H1 (cell line): Measurements from ENCODE around the gene ABHD17B. TPM values are rescaled to one million over a fixed set of nuclear protein-coding genes. Genes with fewer than 3 reads are reported as not detected.

Experiments used
- CTCF ChIA-PET: fragments of 300-600 bp; sonication (Branson Sonifier 250); formaldehyde crosslinking; loops from one replicate; lab custom pipeline; 2021; ENCODE audit not compliant: partially characterized antibody; lab: Charles Lee
- POLR2A ChIA-PET: fragments of 300-600 bp; sonication (Branson Sonifier 250); formaldehyde crosslinking; loops from one replicate; lab custom pipeline; 2021; ENCODE audit warnings: inconsistent platforms; ENCODE audit not compliant: partially characterized antibody; lab: Charles Lee
- DNase-seq, 2 experiments: peaks; one replicate each; pipeline versions ENCODE4 v3.0.0 to v3.0.0-alpha.2; 2010 to 2022; ENCODE audit warnings: low spot score in 2 of 2, low read depth in 1 of 2, mixed read lengths in 1 of 2
- FAIRE-seq: peaks from 2 replicates; lab custom pipeline; 2011; peaks lifted over from hg19 to GRCh38; lab: Jason Lieb, UNC
- H2AFZ ChIP-seq: 2 replicates; pipeline ENCODE4 v1.8.1; 2012; ENCODE audit warnings: low read length, inconsistent platforms
- H2AK5ac ChIP-seq: 2 replicates; pipeline ENCODE4 v1.6.1; 2013; ENCODE audit warnings: low read depth, low read length
- H2BK120ac ChIP-seq: replicated peaks from 2 replicates; pipeline ENCODE3; 2013; ENCODE audit warnings: low read depth, low read length, inconsistent platforms
- H2BK12ac ChIP-seq: 2 replicates; pipeline ENCODE4 v1.6.1; 2013; ENCODE audit warnings: low read depth, low read length
- H2BK15ac ChIP-seq: 2 replicates; pipeline ENCODE4 v1.6.1; 2013; ENCODE audit warnings: low read length
- H2BK20ac ChIP-seq: 2 replicates; pipeline ENCODE4 v1.6.1; 2013; ENCODE audit warnings: low read length
- H2BK5ac ChIP-seq: 2 replicates; pipeline ENCODE4 v1.6.1; 2013; ENCODE audit warnings: low read depth, low read length
- H3K14ac ChIP-seq: 2 replicates; pipeline ENCODE4 v1.6.1; 2013; ENCODE audit warnings: inconsistent platforms; ENCODE audit not compliant: insufficient read length
- H3K18ac ChIP-seq: 2 replicates; pipeline ENCODE4 v1.6.1; 2013; ENCODE audit warnings: low read length; ENCODE audit errors: extremely low read depth
- H3K23ac ChIP-seq: 2 replicates; pipeline ENCODE4 v1.6.1; 2013; ENCODE audit warnings: inconsistent platforms; ENCODE audit not compliant: insufficient read length
- H3K23me2 ChIP-seq: 2 replicates; pipeline ENCODE4 v1.6.1; 2013; ENCODE audit warnings: low read depth, low read length
- H3K27ac ChIP-seq: 2 replicates; pipeline ENCODE4 v1.6.1; 2011; ENCODE audit warnings: low read depth, low read length, inconsistent platforms
- H3K27me3 ChIP-seq, 4 experiments: replicated peaks in 1 of 4; 1 replicate in 1 of 4; 2 replicates in 3 of 4; pipeline versions ENCODE4 v1.6.1 to v1.8.1; 2011 to 2013; ENCODE audit warnings: low read length in 3 of 4, mild to moderate bottlenecking in 3 of 4, inconsistent platforms in 2 of 4, mixed read lengths in 2 of 4, moderate library complexity in 1 of 4; ENCODE audit not compliant: control insufficient read depth in 3 of 4, insufficient read depth in 3 of 4; ENCODE audit errors: extremely low read depth in 1 of 4
- H3K36me3 ChIP-seq, 4 experiments: 2 replicates each; pipeline versions ENCODE4 v1.6.1 to v1.8.1; 2011 to 2013; ENCODE audit warnings: mild to moderate bottlenecking in 4 of 4, low read length in 3 of 4, moderate library complexity in 2 of 4, control low read depth in 1 of 4, inconsistent platforms in 1 of 4; ENCODE audit not compliant: insufficient read depth in 4 of 4, control insufficient read depth in 2 of 4
- H3K4ac ChIP-seq: replicated peaks from 2 replicates; pipeline ENCODE3; 2013; ENCODE audit warnings: low read length, low read depth, mixed read lengths, inconsistent platforms; ENCODE audit not compliant: insufficient read length
- H3K4me1 ChIP-seq, 4 experiments: replicated peaks in 1 of 4; 1 replicate in 1 of 4; 2 replicates in 3 of 4; pipeline versions ENCODE4 v1.6.1 to v1.8.1; 2011 to 2013; ENCODE audit warnings: low read length in 3 of 4, inconsistent platforms in 2 of 4, mixed read lengths in 1 of 4; ENCODE audit not compliant: insufficient read depth in 4 of 4, control insufficient read depth in 3 of 4
- H3K4me2 ChIP-seq, 2 experiments: 2 replicates each; pipeline versions ENCODE4 v1.6.1 to v1.8.1; 2011 to 2013; ENCODE audit warnings: low read depth in 2 of 2, low read length in 2 of 2, control low read depth in 1 of 2, inconsistent platforms in 1 of 2, mild to moderate bottlenecking in 1 of 2; ENCODE audit not compliant: insufficient read depth in 1 of 2
- H3K4me3 ChIP-seq, 4 experiments: fragments of 200-600, 300-600 bp in 1 of 4; sonication (generic), shearing (Covaris generic), sonication (Bioruptor Twin) in 1 of 4; 2 replicates each; pipeline versions ENCODE4 v1.5.1 to v1.8.1; 2011 to 2016; ENCODE audit warnings: low read length in 4 of 4, low read depth in 3 of 4, control low read depth in 2 of 4, inconsistent platforms in 2 of 4, mild to moderate bottlenecking in 2 of 4, mixed read lengths in 1 of 4, moderate library complexity in 1 of 4; ENCODE audit not compliant: insufficient read depth in 2 of 4; ENCODE audit errors: extremely low read depth in 1 of 4
- H3K56ac ChIP-seq: replicated peaks from 2 replicates; pipeline ENCODE3; 2013; ENCODE audit warnings: low read depth, mild to moderate bottlenecking, mixed read lengths, low read length, inconsistent platforms; ENCODE audit not compliant: insufficient read length
- H3K79me1 ChIP-seq: 2 replicates; pipeline ENCODE4 v1.6.1; 2013; ENCODE audit warnings: low read depth, low read length, control low read depth
- H3K79me2 ChIP-seq, 2 experiments: 2 replicates each; pipeline versions ENCODE4 v1.6.1 to v1.8.1; 2012 to 2013; ENCODE audit warnings: low read length in 2 of 2, mild to moderate bottlenecking in 2 of 2, inconsistent platforms in 1 of 2; ENCODE audit not compliant: insufficient read depth in 2 of 2, control insufficient read depth in 1 of 2
- H3K9ac ChIP-seq, 4 experiments: replicated peaks in 1 of 4; 1 replicate in 1 of 4; 2 replicates in 3 of 4; pipeline versions ENCODE4 v1.6.1 to v1.8.1; 2011 to 2013; ENCODE audit warnings: low read depth in 3 of 4, low read length in 3 of 4, control low read depth in 2 of 4, mild to moderate bottlenecking in 2 of 4, moderate library complexity in 2 of 4, inconsistent platforms in 1 of 4; ENCODE audit errors: extremely low read depth in 1 of 4
- H3K9me3 ChIP-seq, 2 experiments: 2 replicates each; pipeline versions ENCODE4 v1.6.1 to v1.8.1; 2012 to 2013; ENCODE audit warnings: mild to moderate bottlenecking in 2 of 2, moderate library complexity in 2 of 2, control low read depth in 1 of 2, inconsistent platforms in 1 of 2, low read depth in 1 of 2, low read length in 1 of 2, mixed read lengths in 1 of 2; ENCODE audit not compliant: insufficient read depth in 2 of 2
- H4K20me1 ChIP-seq, 2 experiments: replicated peaks in 1 of 2; 2 replicates each; pipeline versions ENCODE3 to v1.8.1; 2011 to 2013; ENCODE audit warnings: inconsistent platforms in 2 of 2, low read length in 2 of 2, mild to moderate bottlenecking in 1 of 2; ENCODE audit not compliant: insufficient read depth in 2 of 2, control insufficient read depth in 1 of 2
- H4K5ac ChIP-seq: 2 replicates; pipeline ENCODE4 v1.6.1; 2013; ENCODE audit warnings: low read length, low read depth, mixed read lengths, inconsistent platforms; ENCODE audit not compliant: insufficient read length
- H4K8ac ChIP-seq: 2 replicates; pipeline ENCODE4 v1.8.0; 2013; ENCODE audit warnings: mild to moderate bottlenecking, moderate library complexity, low read length, inconsistent platforms; ENCODE audit not compliant: insufficient read depth; ENCODE audit errors: extremely low read depth
- H4K91ac ChIP-seq: replicated peaks from 2 replicates; pipeline ENCODE3; 2013; ENCODE audit warnings: low read length, mixed read lengths, inconsistent platforms; ENCODE audit not compliant: insufficient read length
- BRCA1 ChIP-seq: IDR thresholded peaks from 2 replicates; pipeline ENCODE4 v1.6.1; 2012; ENCODE audit warnings: low read depth, low read length, improper control_type of control experiment
- CEBPB ChIP-seq: IDR thresholded peaks from 2 replicates; pipeline ENCODE4 v1.6.1; 2012; ENCODE audit warnings: low read depth, low read length
- CHD1 ChIP-seq: IDR thresholded peaks from 2 replicates; pipeline ENCODE4 v1.6.1; 2012; ENCODE audit warnings: low read depth, low read length, improper control_type of control experiment
- RNF2 ChIP-seq: fragments of 200-900, 300-1000 bp; sonication (generic); IDR thresholded peaks from 2 replicates; pipeline ENCODE4 v1.7.1; 2016; ENCODE audit warnings: borderline replicate concordance, low read depth, mild to moderate bottlenecking, antibody characterized with exemption, low read length; ENCODE audit not compliant: poor library complexity, severe bottlenecking; ENCODE audit errors: missing control alignments
- RXRA ChIP-seq: IDR thresholded peaks from 2 replicates; pipeline ENCODE4 v1.6.1; 2011; ENCODE audit warnings: low read depth, mild to moderate bottlenecking, low read length, moderate library complexity; ENCODE audit not compliant: insufficient read depth
- USF2 ChIP-seq: IDR thresholded peaks from 2 replicates; pipeline ENCODE4 v1.6.1; 2011; ENCODE audit warnings: low read length, improper control_type of control experiment
- ZNF274 ChIP-seq: IDR thresholded peaks from 2 replicates; pipeline ENCODE4 v1.7.0; 2012; ENCODE audit warnings: low read length, borderline replicate concordance; ENCODE audit errors: extremely low read depth
- WGBS, 2 experiments: shearing (Covaris generic) in 1 of 2; methylation state at CpG; one replicate each; pipeline versions ENCODE4 v1.1.6 to v1.1.7; 2013 to 2015; ENCODE audit warnings: low lambda C conversion rate in 2 of 2, mixed read lengths in 2 of 2, inconsistent platforms in 1 of 2, low coverage in 1 of 2, missing lambda C conversion rate in 1 of 2; ENCODE audit not compliant: insufficient replicate concordance in 2 of 2, insufficient coverage in 1 of 2, insufficient read length in 1 of 2; ENCODE audit errors: extremely low coverage in 1 of 2, missing lambda C conversion rate in 1 of 2; 5-methylcytosine and 5-hydroxymethylcytosine counted together
- polyA plus RNA-seq, 7 experiments: library from polyadenylated mRNA; depleted of rRNA in 3 of 7; stranded (reverse) in 5 of 7; unstranded in 2 of 7; fragments of >200 nt in 5 of 7; fragments of 200-250 nt in 2 of 7; gene quantifications; 1 replicate in 5 of 7; 2 replicates in 1 of 7; 4 replicates in 1 of 7; pipeline versions ENCODE4 v1.2.1 to v1.2.3, GENCODE V29; 2011 to 2013; ENCODE audit warnings: missing spikeins in 2 of 7, mixed read lengths in 2 of 7
- total RNA-seq: library from RNA; stranded (reverse); fragmentation: NEBNext Ultra II Directional; extraction: Animal tissue kit (Norgen Biotek cat#: 25700); gene quantifications from 2 replicates; pipeline ENCODE4 v1.2.1, GENCODE V29; 2021

ABHD17B gene
- total and polyA plus RNA-seq, 2 of the 8 experiments (the other 6 are each of a cell fraction or from before 2014, with no cell fraction given) = 37.2 to 60.8 TPM

GRCh38 chr9:71944754-71945375 is 33.9 kb upstream of the ABHD17B start:
- no peaks in the 10 kb centered on the region for H3K79me1 ChIP-seq
- H2BK20ac ChIP-seq = no peak overlapping the region
- H3K79me2 ChIP-seq = peaks cover 0 to 46% of the 10 kb centered on the region in 2 experiments; a peak in 2 of 4 replicates
- no peak overlapping the region for H2BK15ac ChIP-seq
- H3K4me2 ChIP-seq = no peak overlapping the region
- H2BK12ac ChIP-seq = no peak overlapping the region
- H2AFZ ChIP-seq = no peak overlapping the region
- H3K23me2 ChIP-seq = no peaks in the 10 kb centered on the region
- no peak overlapping the region for H4K8ac ChIP-seq
- ChIA-PET POLR2A (interaction anchor here (1.3 kb wide), 1 partner anchor 38 kb away, joined by 3 read pairs; no protein-coding TSS in a partner anchor), CTCF (interaction anchor here (0.6 to 0.9 kb wide), 2 partner anchors 45 to 126 kb away, joined by 4 to 6 read pairs; no protein-coding TSS in a partner anchor)
- no peaks in the 10 kb centered on the region for H3K9me3 ChIP-seq
- no peak overlapping the region for H3K18ac ChIP-seq
- H3K27ac ChIP-seq = no peak overlapping the region
- H3K14ac ChIP-seq = no peak overlapping the region
- H3K4me3 ChIP-seq = no peak overlapping the region
- TF ChIP-seq CEBPB (no peak), CHD1 (no peak), RXRA (no peak), USF2 (no peak), ZNF274 (no peak), RNF2 (no peak), BRCA1 (no peak)
- H2BK120ac ChIP-seq = no peak overlapping the region
- H3K4ac ChIP-seq = no peak overlapping the region
- H3K23ac ChIP-seq = no peak overlapping the region
- no peak overlapping the region for H2BK5ac ChIP-seq
- no peak for DNase-seq
- H4K20me1 ChIP-seq = no peaks in the 10 kb centered on the region
- no peak for FAIRE-seq
- H3K9ac ChIP-seq = no peak overlapping the region
- H3K36me3 ChIP-seq = no peaks in the 10 kb centered on the region; a peak in 1 of 8 replicates
- H3K4me1 ChIP-seq = peaks cover 0 to 13% (median 2%) of the 10 kb centered on the region in 4 experiments; a peak in 3 of 7 replicates
- no peak overlapping the region for H2AK5ac ChIP-seq
- no peak overlapping the region for H4K91ac ChIP-seq
- H3K56ac ChIP-seq = no peak overlapping the region
- 81% methylated on average over 2 of the region's 2 CpGs; no CpG with 5 or more reads in 1 of the 2 experiments for WGBS, 2 experiments
- peak overlapping the region; percentile 44 for H4K5ac ChIP-seq
- H3K27me3 ChIP-seq = no peaks in the 10 kb centered on the region
